HL-60 (cell line): ENCODE data around the gene CD1D.

Experiments used
- GABPA ChIP-seq: IDR thresholded peaks from 2 replicates; pipeline ENCODE4 v1.6.1; 2012; ENCODE audit warnings: low read depth
- POLR2AphosphoS5 ChIP-seq: IDR thresholded peaks from 2 replicates; pipeline ENCODE4 v1.6.1; 2012; ENCODE audit warnings: low read depth
- TF ChIP-seq, protein P1 (sequence below): IDR thresholded peaks from one replicate; pipeline ENCODE4 v1.5.1; 2011; ENCODE audit warnings: low read length, control low read depth, inconsistent platforms; ENCODE audit not compliant: insufficient read depth
- TF ChIP-seq, protein P2 (sequence below): IDR thresholded peaks from 2 replicates; pipeline ENCODE4 v1.6.1; 2012; ENCODE audit warnings: low read depth; ENCODE audit not compliant: insufficient replicate concordance

DNA sequence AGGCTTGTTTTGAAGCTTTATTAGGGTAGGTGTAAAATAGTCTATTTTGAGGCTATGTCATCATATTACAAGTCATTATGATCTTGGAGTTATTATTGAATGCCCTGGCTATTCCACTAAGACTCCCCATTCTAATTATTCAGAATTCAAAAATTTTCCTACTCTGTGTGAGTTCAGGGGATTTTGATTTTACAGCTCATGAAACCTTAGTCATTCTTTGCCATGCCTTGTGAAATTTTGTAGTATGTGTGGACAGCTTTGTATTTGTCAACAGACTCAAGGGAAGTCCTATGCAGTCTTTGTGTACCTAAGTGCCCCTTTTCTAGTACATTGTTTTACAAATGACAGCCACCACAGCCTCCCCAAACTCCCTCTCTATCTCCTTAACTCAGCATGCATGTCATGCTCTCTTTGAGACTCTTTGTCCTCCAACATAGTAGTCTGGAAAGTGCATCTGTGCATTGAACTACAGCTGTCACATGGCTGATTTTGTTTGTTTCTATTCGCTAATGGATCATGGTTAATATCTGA, 28.0 kb downstream of the CD1D start:
- TF ChIP-seq, protein P1, sequence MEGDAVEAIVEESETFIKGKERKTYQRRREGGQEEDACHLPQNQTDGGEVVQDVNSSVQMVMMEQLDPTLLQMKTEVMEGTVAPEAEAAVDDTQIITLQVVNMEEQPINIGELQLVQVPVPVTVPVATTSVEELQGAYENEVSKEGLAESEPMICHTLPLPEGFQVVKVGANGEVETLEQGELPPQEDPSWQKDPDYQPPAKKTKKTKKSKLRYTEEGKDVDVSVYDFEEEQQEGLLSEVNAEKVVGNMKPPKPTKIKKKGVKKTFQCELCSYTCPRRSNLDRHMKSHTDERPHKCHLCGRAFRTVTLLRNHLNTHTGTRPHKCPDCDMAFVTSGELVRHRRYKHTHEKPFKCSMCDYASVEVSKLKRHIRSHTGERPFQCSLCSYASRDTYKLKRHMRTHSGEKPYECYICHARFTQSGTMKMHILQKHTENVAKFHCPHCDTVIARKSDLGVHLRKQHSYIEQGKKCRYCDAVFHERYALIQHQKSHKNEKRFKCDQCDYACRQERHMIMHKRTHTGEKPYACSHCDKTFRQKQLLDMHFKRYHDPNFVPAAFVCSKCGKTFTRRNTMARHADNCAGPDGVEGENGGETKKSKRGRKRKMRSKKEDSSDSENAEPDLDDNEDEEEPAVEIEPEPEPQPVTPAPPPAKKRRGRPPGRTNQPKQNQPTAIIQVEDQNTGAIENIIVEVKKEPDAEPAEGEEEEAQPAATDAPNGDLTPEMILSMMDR, result no peak
- TF ChIP-seq GABPA (no peak), POLR2AphosphoS5 (no peak)
- TF ChIP-seq, protein P2, sequence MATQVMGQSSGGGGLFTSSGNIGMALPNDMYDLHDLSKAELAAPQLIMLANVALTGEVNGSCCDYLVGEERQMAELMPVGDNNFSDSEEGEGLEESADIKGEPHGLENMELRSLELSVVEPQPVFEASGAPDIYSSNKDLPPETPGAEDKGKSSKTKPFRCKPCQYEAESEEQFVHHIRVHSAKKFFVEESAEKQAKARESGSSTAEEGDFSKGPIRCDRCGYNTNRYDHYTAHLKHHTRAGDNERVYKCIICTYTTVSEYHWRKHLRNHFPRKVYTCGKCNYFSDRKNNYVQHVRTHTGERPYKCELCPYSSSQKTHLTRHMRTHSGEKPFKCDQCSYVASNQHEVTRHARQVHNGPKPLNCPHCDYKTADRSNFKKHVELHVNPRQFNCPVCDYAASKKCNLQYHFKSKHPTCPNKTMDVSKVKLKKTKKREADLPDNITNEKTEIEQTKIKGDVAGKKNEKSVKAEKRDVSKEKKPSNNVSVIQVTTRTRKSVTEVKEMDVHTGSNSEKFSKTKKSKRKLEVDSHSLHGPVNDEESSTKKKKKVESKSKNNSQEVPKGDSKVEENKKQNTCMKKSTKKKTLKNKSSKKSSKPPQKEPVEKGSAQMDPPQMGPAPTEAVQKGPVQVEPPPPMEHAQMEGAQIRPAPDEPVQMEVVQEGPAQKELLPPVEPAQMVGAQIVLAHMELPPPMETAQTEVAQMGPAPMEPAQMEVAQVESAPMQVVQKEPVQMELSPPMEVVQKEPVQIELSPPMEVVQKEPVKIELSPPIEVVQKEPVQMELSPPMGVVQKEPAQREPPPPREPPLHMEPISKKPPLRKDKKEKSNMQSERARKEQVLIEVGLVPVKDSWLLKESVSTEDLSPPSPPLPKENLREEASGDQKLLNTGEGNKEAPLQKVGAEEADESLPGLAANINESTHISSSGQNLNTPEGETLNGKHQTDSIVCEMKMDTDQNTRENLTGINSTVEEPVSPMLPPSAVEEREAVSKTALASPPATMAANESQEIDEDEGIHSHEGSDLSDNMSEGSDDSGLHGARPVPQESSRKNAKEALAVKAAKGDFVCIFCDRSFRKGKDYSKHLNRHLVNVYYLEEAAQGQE, result no peak
